Karpas-422 (cell line): Measurements from ENCODE around the gene KIR2DL1. TPM values are rescaled to one million over a fixed set of nuclear protein-coding genes. Genes with fewer than 3 reads are reported as not detected.
"Not testable (repeated sequence)": the region's sequence is repeated elsewhere in the genome, so short reads cannot be mapped to it uniquely, and the experiment has no call there.

Experiments
- DNase-seq: peaks from one replicate; pipeline ENCODE4 v3.0.0-alpha.2; 2015
- H2AFZ ChIP-seq: fragments of 200-600 bp; sonication (generic); 2 replicates; pipeline ENCODE4 v1.6.1; 2014; ENCODE audit warnings: antibody characterized with exemption, low read length, mixed read lengths
- H3K27ac ChIP-seq: fragments of 200-600 bp; sonication (generic); 2 replicates; pipeline ENCODE4 v1.5.1; 2014; ENCODE audit warnings: mild to moderate bottlenecking, low read length, moderate library complexity
- H3K27me3 ChIP-seq: fragments of 200-600 bp; sonication (generic); 2 replicates; pipeline ENCODE4 v1.6.1; 2014; ENCODE audit warnings: low read length, mixed read lengths
- H3K36me3 ChIP-seq: fragments of 200-600 bp; sonication (generic); 2 replicates; pipeline ENCODE4 v1.6.1; 2014; ENCODE audit warnings: low read length, mixed read lengths; ENCODE audit not compliant: insufficient read depth
- H3K4me1 ChIP-seq: fragments of 200-600 bp; sonication (generic); 2 replicates; pipeline ENCODE4 v1.6.1; 2014; ENCODE audit warnings: mild to moderate bottlenecking, low read length, mixed read lengths
- H3K4me2 ChIP-seq: fragments of 200-600 bp; sonication (generic); 2 replicates; pipeline ENCODE4 v1.6.1; 2014; ENCODE audit warnings: low read length, low read depth, mild to moderate bottlenecking; ENCODE audit not compliant: poor library complexity, severe bottlenecking
- H3K4me3 ChIP-seq: fragments of 200-600 bp; sonication (generic); 2 replicates; pipeline ENCODE4 v1.5.1; 2014; ENCODE audit warnings: mild to moderate bottlenecking, antibody characterized with exemption, low read length, mixed read lengths
- H3K79me2 ChIP-seq: fragments of 200-600 bp; sonication (generic); 2 replicates; pipeline ENCODE4 v1.6.1; 2014; ENCODE audit warnings: mild to moderate bottlenecking, low read length, mixed read lengths
- H3K9ac ChIP-seq: fragments of 200-600 bp; sonication (generic); 2 replicates; pipeline ENCODE4 v1.6.0; 2014; ENCODE audit warnings: low read length
- H3K9me2 ChIP-seq: fragments of 200-600 bp; sonication (generic), shearing (Covaris generic); replicated peaks from 2 replicates; pipeline ENCODE4 v1.6.0; 2014; ENCODE audit warnings: mild to moderate bottlenecking, low read length, moderate library complexity; ENCODE audit not compliant: insufficient read depth
- H3K9me3 ChIP-seq: fragments of 300-700, 200-600 bp; sonication (generic); 2 replicates; pipeline ENCODE4 v1.6.1; 2014; ENCODE audit warnings: low read length, mixed read lengths
- H4K20me1 ChIP-seq: fragments of 200-600 bp; sonication (generic); 2 replicates; pipeline ENCODE4 v1.6.1; 2014; ENCODE audit warnings: mild to moderate bottlenecking, antibody characterized with exemption, low read length, low read depth; ENCODE audit not compliant: insufficient read depth
- small RNA-seq: library from RNA; depleted of rRNA; stranded (forward); fragments of <200 nt; gene quantifications from one replicate; pipeline ENCODE3, GENCODE V24; 2014
- total RNA-seq: library from RNA; depleted of rRNA; stranded (reverse); fragments of >200 nt; shearing (Covaris generic); gene quantifications from 2 replicates; pipeline ENCODE4 v1.2.3, GENCODE V29; 2014; ENCODE audit warnings: low replicate concordance; rRNA removed

Gene KIR2DL1
- total RNA-seq, 1 experiment from 2014 or later: not detected

- H2AFZ ChIP-seq, H3K36me3 ChIP-seq, H3K4me2 ChIP-seq, H4K20me1 ChIP-seq, H3K4me3 ChIP-seq, H3K27me3 ChIP-seq, H3K27ac ChIP-seq, H3K79me2 ChIP-seq, H3K9me3 ChIP-seq, H3K9me2 ChIP-seq, H3K4me1 ChIP-seq, DNase-seq, H3K9ac ChIP-seq: not testable (repeated sequence)
These were observed 54.8 kb downstream of the KIR2DL1 start for GRCh38 chr19:54824416-54824815.

DNA sequence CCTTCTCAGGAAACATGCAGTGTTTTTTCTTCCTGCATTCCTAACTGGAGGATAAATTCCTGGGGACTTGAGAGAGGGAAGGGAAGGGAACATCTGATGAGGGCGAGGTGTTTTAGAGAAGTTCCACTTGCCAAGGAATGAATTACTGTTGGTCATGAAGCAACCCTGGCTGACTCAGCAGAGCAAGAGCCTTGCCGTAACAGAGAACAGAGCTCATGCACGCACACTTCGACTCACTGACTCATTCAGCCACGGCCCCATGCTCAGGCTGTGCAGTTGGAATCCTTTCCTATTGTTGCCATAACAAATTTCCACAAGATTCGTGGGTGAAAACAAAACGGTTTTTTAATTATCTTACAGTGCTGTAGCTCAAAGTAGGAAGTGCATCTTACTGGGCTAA, 55.7 kb downstream of the KIR2DL1 start:
- not testable (repeated sequence) for H3K4me1 ChIP-seq, H4K20me1 ChIP-seq, H3K27ac ChIP-seq, H2AFZ ChIP-seq, H3K4me3 ChIP-seq, H3K36me3 ChIP-seq, H3K4me2 ChIP-seq, DNase-seq, H3K27me3 ChIP-seq, H3K9me3 ChIP-seq, H3K79me2 ChIP-seq, H3K9me2 ChIP-seq, H3K9ac ChIP-seq

DNA sequence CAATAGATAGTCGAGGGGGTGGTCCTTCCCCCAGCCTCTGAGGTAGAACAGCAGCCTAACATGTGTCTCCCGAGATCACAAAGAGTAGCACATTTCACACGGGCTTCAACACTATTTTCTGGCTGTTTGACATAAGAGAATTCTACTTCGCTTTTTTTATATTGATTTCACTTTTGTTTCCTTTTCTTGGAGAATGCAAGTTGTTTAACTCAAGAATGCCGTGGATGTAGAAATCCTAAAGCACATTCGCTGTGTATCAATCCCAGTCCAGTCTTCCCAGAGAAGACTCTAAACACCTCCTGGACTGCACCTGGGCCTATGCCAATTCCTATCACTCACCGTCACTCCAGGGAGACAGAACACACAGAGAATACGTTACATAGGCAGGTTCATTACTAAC, 58.5 kb downstream of the KIR2DL1 start:
- not testable (repeated sequence) for H3K9ac ChIP-seq, H3K27ac ChIP-seq, H3K4me1 ChIP-seq, H3K27me3 ChIP-seq, H3K79me2 ChIP-seq, H2AFZ ChIP-seq, H3K9me2 ChIP-seq, H4K20me1 ChIP-seq, H3K4me3 ChIP-seq, H3K9me3 ChIP-seq, H3K4me2 ChIP-seq, DNase-seq, H3K36me3 ChIP-seq

- H3K4me1 ChIP-seq, H3K27ac ChIP-seq, H4K20me1 ChIP-seq, DNase-seq, H3K27me3 ChIP-seq, H3K9me2 ChIP-seq, H3K36me3 ChIP-seq, H3K9ac ChIP-seq, H3K4me3 ChIP-seq, H2AFZ ChIP-seq, H3K79me2 ChIP-seq, H3K9me3 ChIP-seq, H3K4me2 ChIP-seq: not testable (repeated sequence)
These were observed 62.9 kb downstream of the KIR2DL1 start, which contains the start of gene KIR2DS4 for GRCh38 chr19:54832496-54832895. KIR2DS4 (plus strand) TSS chr19:54832676.

Small RNA genes within 50 kb of the gene (small RNA-seq; reads per million reads assigned to genes)
- not detected for gene KIR3DP1

Other genes with a start within 250 kb of the KIR2DL1 start
- gene LILRA2, start 196.0 kb upstream of the KIR2DL1 start, total RNA-seq: not detected in 2 replicates
- not detected in 2 replicates for gene LILRA1, start 176.2 kb upstream of the KIR2DL1 start, total RNA-seq
- gene LILRB1, start 139.3 kb upstream of the KIR2DL1 start, total RNA-seq: 0.07 and 5.2 TPM in 2 replicates
- not detected in 2 replicates for gene LILRB4, start 106.8 kb upstream of the KIR2DL1 start, total RNA-seq
- gene KIR3DL3, start 45.4 kb upstream of the KIR2DL1 start, total RNA-seq: not detected in 2 replicates
- gene KIR2DL3, start 31.3 kb upstream of the KIR2DL1 start, total RNA-seq: not detected in 2 replicates
- gene KIR2DL4, start 33.8 kb downstream of the KIR2DL1 start, total RNA-seq: not detected in 2 replicates
- not detected in 2 replicates for gene KIR3DL1, start 46.7 kb downstream of the KIR2DL1 start, total RNA-seq
- not detected in 2 replicates for gene KIR2DS4, start 62.9 kb downstream of the KIR2DL1 start, total RNA-seq
- not detected in 2 replicates for gene KIR3DL2, start 80.7 kb downstream of the KIR2DL1 start, total RNA-seq
- not detected in 2 replicates for gene FCAR, start 104.4 kb downstream of the KIR2DL1 start, total RNA-seq
- gene NCR1, start 136.4 kb downstream of the KIR2DL1 start, total RNA-seq: not detected in 2 replicates
- gene NLRP7, start 177.7 kb downstream of the KIR2DL1 start, total RNA-seq: 0.11 and 0.18 TPM in 2 replicates
- 28.2 and 35.0 TPM in 2 replicates for gene NLRP2, start 196.6 kb downstream of the KIR2DL1 start, total RNA-seq